Hepatocyte (in vitro differentiated cells): ENCODE data around the gene HDHD5. TPM values are rescaled to one million over a fixed set of nuclear protein-coding genes. Genes with fewer than 3 reads are reported as not detected.

ENCODE experiments used
- DNase-seq: peaks from one replicate; pipeline ENCODE4 v3.0.0-alpha.2; 2016; ENCODE audit warnings: low spot score
- H2AFZ ChIP-seq: fragments of 200-600 bp; sonication (generic); 2 replicates; pipeline ENCODE4 v1.6.0; 2016; ENCODE audit warnings: antibody characterized with exemption, mild to moderate bottlenecking
- H3K27ac ChIP-seq: fragments of 200-600 bp; sonication (generic); 2 replicates; pipeline ENCODE4 v1.5.1; 2016; ENCODE audit warnings: mild to moderate bottlenecking
- H3K27me3 ChIP-seq: fragments of 200-600 bp; sonication (generic); 2 replicates; pipeline ENCODE4 v1.6.1; 2016
- H3K36me3 ChIP-seq: fragments of 200-600 bp; sonication (generic); replicated peaks from 2 replicates; pipeline ENCODE4 v1.5.1; 2016; ENCODE audit warnings: low read depth; ENCODE audit not compliant: insufficient read depth
- H3K4me1 ChIP-seq: fragments of 200-600 bp; sonication (generic); 2 replicates; pipeline ENCODE4 v1.5.1; 2016; ENCODE audit warnings: mild to moderate bottlenecking, moderate library complexity; ENCODE audit not compliant: insufficient read depth
- H3K4me2 ChIP-seq: fragments of 200-600 bp; sonication (generic); 2 replicates; pipeline ENCODE4 v1.6.0; 2016
- H3K4me3 ChIP-seq: fragments of 200-600 bp; sonication (generic); 2 replicates; pipeline ENCODE4 v1.5.1; 2016; ENCODE audit warnings: mild to moderate bottlenecking
- H3K79me2 ChIP-seq: fragments of 200-600 bp; sonication (generic); 2 replicates; pipeline ENCODE4 v1.6.0; 2017; ENCODE audit warnings: mild to moderate bottlenecking
- H3K9me2 ChIP-seq: fragments of 200-600 bp; sonication (generic); replicated peaks from 2 replicates; pipeline ENCODE4 v1.6.0; 2017; ENCODE audit warnings: mild to moderate bottlenecking; ENCODE audit not compliant: insufficient read depth
- H3K9me3 ChIP-seq: fragments of 200-600 bp; sonication (generic); 2 replicates; pipeline ENCODE4 v1.5.1; 2016; ENCODE audit warnings: low read depth, mild to moderate bottlenecking
- H4K20me1 ChIP-seq: fragments of 200-600 bp; sonication (generic); 2 replicates; pipeline ENCODE4 v1.6.0; 2016; ENCODE audit warnings: mild to moderate bottlenecking; ENCODE audit not compliant: insufficient read depth, poor library complexity, severe bottlenecking
- EZH2 ChIP-seq: fragments of 200-600 bp; sonication (generic); IDR thresholded peaks from 2 replicates; pipeline ENCODE4 v1.6.1; 2016; ENCODE audit warnings: antibody characterized with exemption, mild to moderate bottlenecking, borderline replicate concordance
- EZH2phosphoT487 ChIP-seq: fragments of 200-600 bp; sonication (generic); IDR thresholded peaks from one replicate; pipeline ENCODE4 v1.6.1; 2018; ENCODE audit warnings: antibody characterized with exemption, mild to moderate bottlenecking, low read depth, moderate library complexity; ENCODE audit not compliant: unreplicated experiment, severe bottlenecking
- WGBS: methylation state at CpG from one replicate; pipeline ENCODE4 v1.1.6; 2016; ENCODE audit warnings: low lambda C conversion rate; ENCODE audit errors: missing lambda C conversion rate; 5-methylcytosine and 5-hydroxymethylcytosine counted together
- polyA plus RNA-seq: library from polyadenylated mRNA; unstranded; fragments of >200 nt; fragmentation: Nextera tagmentation; extraction: Ambion mirVana; gene quantifications from 2 replicates; pipeline ENCODE4 v1.2.1, GENCODE V29; 2016
- total RNA-seq: library from RNA; depleted of rRNA; stranded (reverse); fragments of >200 nt; gene quantifications from 2 replicates; pipeline ENCODE4 v1.2.3, GENCODE V29; 2014
- TF ChIP-seq, protein P1 (sequence below): fragments of 200-600 bp; sonication (generic); IDR thresholded peaks from 2 replicates; pipeline ENCODE4 v1.5.1; 2016; ENCODE audit warnings: antibody characterized with exemption, mild to moderate bottlenecking; ENCODE audit not compliant: poor library complexity

HDHD5 gene
- total and polyA plus RNA-seq, 2 experiments from 2014 or later = 32.9 to 53.2 TPM

DNA sequence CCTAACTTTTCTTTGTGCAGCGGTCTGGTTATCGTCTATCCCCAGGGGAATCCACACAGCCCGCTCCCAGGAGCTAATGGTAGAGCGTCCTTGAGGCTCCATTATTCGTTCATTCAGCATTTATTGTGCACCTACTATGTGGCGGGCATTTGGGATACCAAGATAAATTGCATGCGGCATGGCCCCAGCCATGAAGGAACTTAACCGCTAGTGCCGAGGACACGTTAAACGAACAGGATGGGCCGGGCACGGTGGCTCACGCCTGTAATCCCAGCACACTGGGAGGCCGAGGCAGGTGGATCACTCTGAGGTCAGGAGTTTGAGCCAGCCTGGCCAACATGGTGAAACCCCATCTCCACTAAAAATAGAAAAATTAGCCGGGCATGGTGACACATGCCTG is 49.1 kb downstream of the HDHD5 start:
- 94% methylated on average over 16 of the region's 16 CpGs for WGBS
- H3K4me1 ChIP-seq = no peaks in the 10 kb centered on the region
- no peaks in the 10 kb centered on the region for H3K9me3 ChIP-seq
- TF ChIP-seq, protein P1, sequence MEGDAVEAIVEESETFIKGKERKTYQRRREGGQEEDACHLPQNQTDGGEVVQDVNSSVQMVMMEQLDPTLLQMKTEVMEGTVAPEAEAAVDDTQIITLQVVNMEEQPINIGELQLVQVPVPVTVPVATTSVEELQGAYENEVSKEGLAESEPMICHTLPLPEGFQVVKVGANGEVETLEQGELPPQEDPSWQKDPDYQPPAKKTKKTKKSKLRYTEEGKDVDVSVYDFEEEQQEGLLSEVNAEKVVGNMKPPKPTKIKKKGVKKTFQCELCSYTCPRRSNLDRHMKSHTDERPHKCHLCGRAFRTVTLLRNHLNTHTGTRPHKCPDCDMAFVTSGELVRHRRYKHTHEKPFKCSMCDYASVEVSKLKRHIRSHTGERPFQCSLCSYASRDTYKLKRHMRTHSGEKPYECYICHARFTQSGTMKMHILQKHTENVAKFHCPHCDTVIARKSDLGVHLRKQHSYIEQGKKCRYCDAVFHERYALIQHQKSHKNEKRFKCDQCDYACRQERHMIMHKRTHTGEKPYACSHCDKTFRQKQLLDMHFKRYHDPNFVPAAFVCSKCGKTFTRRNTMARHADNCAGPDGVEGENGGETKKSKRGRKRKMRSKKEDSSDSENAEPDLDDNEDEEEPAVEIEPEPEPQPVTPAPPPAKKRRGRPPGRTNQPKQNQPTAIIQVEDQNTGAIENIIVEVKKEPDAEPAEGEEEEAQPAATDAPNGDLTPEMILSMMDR = no peak
- no peak for TF ChIP-seq EZH2phosphoT487
- no peak for TF ChIP-seq EZH2
- H3K27ac ChIP-seq = no peak overlapping the region
- H3K36me3 ChIP-seq = no peaks in the 10 kb centered on the region
- no peak for DNase-seq
- H3K4me3 ChIP-seq = no peak overlapping the region
- no peak overlapping the region for H3K4me2 ChIP-seq
- no peaks in the 10 kb centered on the region for H3K79me2 ChIP-seq
- no peaks in the 10 kb centered on the region for H3K9me2 ChIP-seq
- H2AFZ ChIP-seq = no peak overlapping the region
- H4K20me1 ChIP-seq = no peaks in the 10 kb centered on the region
- no peaks in the 10 kb centered on the region for H3K27me3 ChIP-seq

DNA sequence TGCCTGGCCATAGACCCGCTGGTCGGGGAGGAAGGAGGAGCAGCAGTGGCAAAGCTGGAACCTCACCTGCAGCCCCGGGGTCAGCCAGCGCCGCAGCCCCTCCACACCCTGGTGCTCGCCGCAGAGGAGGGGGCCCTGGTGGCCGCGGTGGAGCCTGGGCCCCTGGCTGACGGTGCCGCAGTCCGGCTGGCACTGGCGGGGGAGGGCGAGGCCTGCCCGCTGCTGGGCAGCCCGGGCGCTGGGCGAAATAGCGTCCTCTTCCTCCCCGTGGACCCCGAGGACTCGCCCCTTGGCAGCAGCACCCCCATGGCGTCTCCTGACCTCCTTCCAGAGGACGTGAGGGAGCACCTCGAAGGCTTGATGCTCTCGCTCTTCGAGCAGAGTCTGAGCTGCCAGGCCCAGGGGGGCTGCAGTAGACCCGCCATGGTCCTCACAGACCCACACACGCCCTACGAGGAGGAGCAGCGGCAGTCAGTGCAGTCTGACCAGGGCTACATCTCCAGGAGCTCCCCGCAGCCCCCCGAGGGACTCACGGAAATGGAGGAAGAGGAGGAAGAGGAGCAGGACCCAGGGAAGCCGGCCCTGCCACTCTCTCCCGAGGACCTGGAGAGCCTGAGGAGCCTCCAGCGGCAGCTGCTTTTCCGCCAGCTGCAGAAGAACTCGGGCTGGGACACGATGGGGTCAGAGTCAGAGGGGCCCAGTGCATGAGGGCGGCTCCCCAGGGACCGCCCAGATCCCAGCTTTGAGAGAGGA is 49.8 kb downstream of the HDHD5 start:
- Histone ChIP-seq H2AFZ (no peak overlapping the region), H3K27me3 (no peaks in the 10 kb centered on the region), H3K4me2 (no peak overlapping the region), H3K36me3 (no peaks in the 10 kb centered on the region), H3K79me2 (no peaks in the 10 kb centered on the region), H4K20me1 (no peaks in the 10 kb centered on the region), H3K9me2 (no peaks in the 10 kb centered on the region), H3K4me1 (no peaks in the 10 kb centered on the region), H3K9me3 (no peaks in the 10 kb centered on the region), H3K4me3 (no peak overlapping the region), H3K27ac (no peak overlapping the region)
- 95% methylated on average over 30 of the region's 42 CpGs for WGBS
- TF ChIP-seq EZH2 = no peak
- DNase-seq = no peak

DNA sequence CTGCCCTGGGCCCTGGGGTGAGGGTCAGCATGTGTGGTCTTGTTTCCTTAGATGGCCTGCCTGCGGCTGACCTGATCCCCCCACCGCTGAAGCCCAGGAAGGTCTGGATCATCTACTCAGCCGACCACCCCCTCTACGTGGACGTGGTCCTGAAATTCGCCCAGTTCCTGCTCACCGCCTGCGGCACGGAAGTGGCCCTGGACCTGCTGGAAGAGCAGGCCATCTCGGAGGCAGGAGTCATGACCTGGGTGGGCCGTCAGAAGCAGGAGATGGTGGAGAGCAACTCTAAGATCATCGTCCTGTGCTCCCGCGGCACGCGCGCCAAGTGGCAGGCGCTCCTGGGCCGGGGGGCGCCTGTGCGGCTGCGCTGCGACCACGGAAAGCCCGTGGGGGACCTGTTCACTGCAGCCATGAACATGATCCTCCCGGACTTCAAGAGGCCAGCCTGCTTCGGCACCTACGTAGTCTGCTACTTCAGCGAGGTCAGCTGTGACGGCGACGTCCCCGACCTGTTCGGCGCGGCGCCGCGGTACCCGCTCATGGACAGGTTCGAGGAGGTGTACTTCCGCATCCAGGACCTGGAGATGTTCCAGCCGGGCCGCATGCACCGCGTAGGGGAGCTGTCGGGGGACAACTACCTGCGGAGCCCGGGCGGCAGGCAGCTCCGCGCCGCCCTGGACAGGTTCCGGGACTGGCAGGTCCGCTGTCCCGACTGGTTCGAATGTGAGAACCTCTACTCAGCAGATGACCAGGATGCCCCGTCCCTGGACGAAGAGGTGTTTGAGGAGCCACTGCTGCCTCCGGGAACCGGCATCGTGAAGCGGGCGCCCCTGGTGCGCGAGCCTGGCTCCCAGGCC is 50.6 kb downstream of the HDHD5 start:
- Histone ChIP-seq H3K9me3 (no peaks in the 10 kb centered on the region), H3K79me2 (no peaks in the 10 kb centered on the region), H3K36me3 (no peaks in the 10 kb centered on the region), H3K27ac (no peak overlapping the region), H2AFZ (no peak overlapping the region), H3K4me3 (no peak overlapping the region), H3K4me2 (no peak overlapping the region), H3K27me3 (no peaks in the 10 kb centered on the region), H3K9me2 (no peaks in the 10 kb centered on the region), H4K20me1 (no peaks in the 10 kb centered on the region), H3K4me1 (no peaks in the 10 kb centered on the region)
- TF ChIP-seq EZH2 = no peak
- TF ChIP-seq, protein P1 = no peak
- no peak for TF ChIP-seq EZH2phosphoT487
- WGBS = 97% methylated on average over 65 of the region's 66 CpGs
- DNase-seq = no peak

DNA sequence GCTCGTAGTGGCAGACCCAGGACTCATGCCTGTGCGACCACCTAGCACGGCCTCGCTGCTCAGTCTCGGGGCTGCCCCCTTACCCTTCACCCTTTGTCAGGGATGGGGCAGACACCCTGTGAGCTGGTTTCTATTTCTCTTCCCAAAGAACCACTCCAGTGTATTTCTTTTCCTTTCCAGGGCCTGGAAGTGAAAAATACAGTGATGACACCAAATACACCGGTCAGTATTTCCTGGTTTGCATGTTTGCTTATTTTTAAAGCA is 51.6 kb downstream of the HDHD5 start:
- Histone ChIP-seq H3K79me2 (no peaks in the 10 kb centered on the region), H3K27ac (no peak overlapping the region), H4K20me1 (no peaks in the 10 kb centered on the region), H3K4me1 (no peaks in the 10 kb centered on the region), H3K9me2 (no peaks in the 10 kb centered on the region), H3K36me3 (no peaks in the 10 kb centered on the region), H3K4me2 (no peak overlapping the region), H2AFZ (no peak overlapping the region), H3K4me3 (no peak overlapping the region), H3K27me3 (no peaks in the 10 kb centered on the region), H3K9me3 (no peaks in the 10 kb centered on the region)
- WGBS = 93% methylated on average over 6 of the region's 6 CpGs
- no peak for DNase-seq
- no peak for TF ChIP-seq EZH2phosphoT487
- TF ChIP-seq, protein P1 = no peak
- TF ChIP-seq EZH2 = no peak
